ENCODE measurements around the gene TPX2. TPM values are rescaled to one million over a fixed set of nuclear protein-coding genes. Genes with fewer than 3 reads are reported as not detected.

The TPX2 gene
- total RNA-seq, 6 donors from 2014 or later, result 1.0 to 6.7 (median 3.8) TPM

DNA sequence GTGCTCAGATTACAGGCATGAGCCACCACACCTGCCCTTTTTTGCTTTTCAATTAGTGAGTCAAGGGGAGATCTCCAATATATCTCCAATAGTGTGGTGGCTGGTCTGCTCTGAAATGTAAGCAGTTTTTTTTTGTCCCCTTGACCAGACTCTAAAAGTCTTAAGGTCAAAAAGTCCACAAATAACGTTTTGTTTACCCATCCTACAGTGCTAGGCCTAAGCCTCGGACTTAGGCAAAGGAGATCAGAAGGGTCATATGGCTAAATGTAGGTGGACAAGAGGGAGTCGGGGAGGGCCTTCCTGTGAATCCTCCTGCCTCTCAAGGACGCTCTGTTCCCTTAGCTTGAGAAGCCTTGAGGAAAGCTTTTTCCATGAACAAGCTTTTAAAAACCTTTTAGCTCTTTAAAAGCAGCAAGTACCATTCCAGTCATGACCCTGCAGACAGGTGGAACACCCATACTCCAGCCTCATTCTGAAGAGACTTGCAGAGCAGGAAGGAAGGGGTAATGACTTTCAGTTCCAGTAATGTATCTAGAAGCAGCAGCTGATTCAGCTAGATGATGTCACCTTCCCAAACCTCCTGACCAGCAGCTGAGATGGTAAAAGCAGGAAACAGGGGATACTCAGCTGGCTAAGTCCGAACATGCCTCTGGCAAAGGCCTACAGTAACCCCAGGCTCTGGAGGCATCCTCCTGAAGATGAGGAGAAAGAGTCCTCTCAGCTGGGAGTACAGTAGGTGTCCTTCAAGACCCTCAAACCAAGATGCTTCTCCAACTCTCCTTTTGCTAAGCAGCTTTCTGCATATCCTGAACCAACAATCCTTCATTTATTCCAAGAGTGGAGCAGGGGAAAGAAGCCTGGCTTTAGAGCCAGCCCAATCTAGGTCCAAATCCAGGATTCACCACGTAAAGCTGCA lies 40.0 kb upstream of the TPX2 start:
- Histone ChIP-seq H3K4me3 (no peak overlapping the region), H3K4me1 (peaks cover 64 to 97% (median 83%) of the 10 kb centered on the region in 4 donors), H3K9me3 (no peaks in the 10 kb centered on the region), H3K27me3 (no peaks in the 10 kb centered on the region), H3K36me3 (peaks cover 0 to 33% (median 6%) of the 10 kb centered on the region in 4 donors), H3K27ac (peak overlapping the region; percentile 82 to 99 (median 90))
- TF ChIP-seq EP300 (IDR thresholded peaks at IDR 0.05) (peak; percentile 93 to 100 (median 98)), POLR2AphosphoS5 (IDR thresholded peaks at IDR 0.05) (peak; percentile 94 to 97), POLR2A (IDR thresholded peaks at IDR 0.05) (peak in 2 of 4 donors; percentile 11 to 60)
- TF ChIP-seq, protein P1, sequence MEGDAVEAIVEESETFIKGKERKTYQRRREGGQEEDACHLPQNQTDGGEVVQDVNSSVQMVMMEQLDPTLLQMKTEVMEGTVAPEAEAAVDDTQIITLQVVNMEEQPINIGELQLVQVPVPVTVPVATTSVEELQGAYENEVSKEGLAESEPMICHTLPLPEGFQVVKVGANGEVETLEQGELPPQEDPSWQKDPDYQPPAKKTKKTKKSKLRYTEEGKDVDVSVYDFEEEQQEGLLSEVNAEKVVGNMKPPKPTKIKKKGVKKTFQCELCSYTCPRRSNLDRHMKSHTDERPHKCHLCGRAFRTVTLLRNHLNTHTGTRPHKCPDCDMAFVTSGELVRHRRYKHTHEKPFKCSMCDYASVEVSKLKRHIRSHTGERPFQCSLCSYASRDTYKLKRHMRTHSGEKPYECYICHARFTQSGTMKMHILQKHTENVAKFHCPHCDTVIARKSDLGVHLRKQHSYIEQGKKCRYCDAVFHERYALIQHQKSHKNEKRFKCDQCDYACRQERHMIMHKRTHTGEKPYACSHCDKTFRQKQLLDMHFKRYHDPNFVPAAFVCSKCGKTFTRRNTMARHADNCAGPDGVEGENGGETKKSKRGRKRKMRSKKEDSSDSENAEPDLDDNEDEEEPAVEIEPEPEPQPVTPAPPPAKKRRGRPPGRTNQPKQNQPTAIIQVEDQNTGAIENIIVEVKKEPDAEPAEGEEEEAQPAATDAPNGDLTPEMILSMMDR (IDR thresholded peaks at IDR 0.05), result no peak
- WGBS, 2 donors, result 24 to 38% methylated on average over 6 of the region's 6 CpGs
- ATAC-seq (ENCODE audit: low FRiP score in 2 of 2), result peak; percentile 93 to 94
- DNase-seq, result peak in 1 of 2 donors; percentile 92

DNA sequence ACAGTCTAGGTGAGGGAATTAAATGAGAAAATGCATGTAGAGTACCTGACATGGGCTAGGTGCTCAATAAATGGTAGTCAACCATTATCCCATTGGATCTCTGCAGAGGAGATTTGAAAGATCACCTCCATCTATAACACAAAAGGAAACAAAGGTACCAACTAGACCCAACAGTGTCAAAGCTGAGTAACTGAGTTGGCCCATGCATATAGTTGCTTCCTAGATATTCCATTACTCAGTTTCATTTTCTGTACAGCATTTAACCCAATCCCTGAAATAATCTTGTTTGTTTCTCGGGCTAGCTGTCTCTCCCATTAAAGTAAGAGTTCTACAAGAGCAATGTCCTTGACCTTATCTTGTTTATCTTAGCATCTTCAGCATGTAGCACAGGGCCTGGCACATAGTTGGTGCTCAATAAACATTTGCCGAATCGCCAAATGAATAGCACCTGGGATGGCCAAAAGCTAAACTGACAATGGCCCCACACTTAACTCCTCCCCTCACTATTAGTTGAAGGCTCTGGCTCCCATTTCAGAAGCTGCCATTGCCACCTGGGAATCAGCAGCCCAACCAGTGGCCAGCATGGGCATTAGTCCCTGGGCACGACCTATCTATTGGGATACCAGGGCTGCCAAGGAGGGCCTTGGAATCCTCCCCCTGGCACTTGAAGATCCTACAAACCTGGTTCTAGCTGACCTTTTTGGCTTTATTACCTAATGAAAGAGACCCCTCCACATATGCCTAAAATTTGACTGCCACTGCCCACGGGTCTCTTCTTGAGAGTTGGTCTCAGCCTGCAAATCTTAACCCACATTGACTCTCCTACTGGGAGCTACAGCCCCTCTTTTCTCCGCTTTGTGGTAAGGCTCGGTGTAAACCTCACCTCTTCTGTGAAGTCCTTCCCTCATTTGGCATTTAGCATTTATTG lies 39.0 kb upstream of the TPX2 start:
- TF ChIP-seq, protein P1 (IDR thresholded peaks at IDR 0.05), result no peak
- no peak for TF ChIP-seq POLR2AphosphoS5 (IDR thresholded peaks at IDR 0.05)
- TF ChIP-seq POLR2A (IDR thresholded peaks at IDR 0.05), result no peak
- TF ChIP-seq EP300 (IDR thresholded peaks at IDR 0.05), result no peak
- ATAC-seq (ENCODE audit: low FRiP score in 2 of 2) (no peak), DNase-seq (no peak)
- Histone ChIP-seq H3K4me3 (no peak overlapping the region), H3K27ac (peak overlapping the region; percentile 82 to 99 (median 90)), H3K36me3 (peaks cover 0 to 33% (median 5%) of the 10 kb centered on the region in 4 donors), H3K27me3 (no peaks in the 10 kb centered on the region), H3K9me3 (no peaks in the 10 kb centered on the region), H3K4me1 (peaks cover 64 to 97% (median 83%) of the 10 kb centered on the region in 4 donors)
- WGBS, 2 donors, result 80 to 91% methylated on average over 7 of the region's 7 CpGs

DNA sequence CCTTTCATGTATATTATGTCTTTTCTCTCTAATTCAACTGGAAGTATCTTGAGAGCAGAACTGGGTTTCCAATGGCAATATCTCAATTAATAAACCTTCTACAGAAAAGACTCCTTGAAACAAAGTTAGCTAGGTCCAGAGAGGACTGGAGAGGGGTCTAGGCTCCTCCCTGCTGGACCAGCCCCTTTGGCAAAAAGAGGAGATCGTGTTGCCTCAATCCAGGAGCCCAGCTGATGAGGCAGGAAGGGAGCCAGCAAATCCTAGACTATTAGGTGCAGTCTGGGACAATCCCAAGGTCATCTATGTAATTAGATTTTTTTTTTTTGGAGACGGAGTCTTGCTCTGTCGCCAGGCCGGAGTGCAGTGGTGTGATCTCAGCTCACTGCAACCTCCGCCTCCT lies 38.3 kb upstream of the TPX2 start:
- ATAC-seq (ENCODE audit: low FRiP score in 2 of 2), result no peak
- TF ChIP-seq POLR2A (IDR thresholded peaks at IDR 0.05), result no peak
- TF ChIP-seq POLR2AphosphoS5 (IDR thresholded peaks at IDR 0.05), result no peak
- TF ChIP-seq, protein P1 (IDR thresholded peaks at IDR 0.05), result no peak
- TF ChIP-seq EP300 (IDR thresholded peaks at IDR 0.05), result no peak
- WGBS, 2 donors, result 82 to 89% methylated on average over 5 of the region's 5 CpGs
- Histone ChIP-seq H3K27me3 (no peaks in the 10 kb centered on the region), H3K4me1 (peaks cover 65 to 97% (median 83%) of the 10 kb centered on the region in 4 donors), H3K4me3 (no peak overlapping the region), H3K9me3 (no peaks in the 10 kb centered on the region), H3K36me3 (peaks cover 0 to 38% (median 7%) of the 10 kb centered on the region in 4 donors), H3K27ac (peak overlapping the region; percentile 82 to 99 (median 90))
- DNase-seq, result no peak

DNA sequence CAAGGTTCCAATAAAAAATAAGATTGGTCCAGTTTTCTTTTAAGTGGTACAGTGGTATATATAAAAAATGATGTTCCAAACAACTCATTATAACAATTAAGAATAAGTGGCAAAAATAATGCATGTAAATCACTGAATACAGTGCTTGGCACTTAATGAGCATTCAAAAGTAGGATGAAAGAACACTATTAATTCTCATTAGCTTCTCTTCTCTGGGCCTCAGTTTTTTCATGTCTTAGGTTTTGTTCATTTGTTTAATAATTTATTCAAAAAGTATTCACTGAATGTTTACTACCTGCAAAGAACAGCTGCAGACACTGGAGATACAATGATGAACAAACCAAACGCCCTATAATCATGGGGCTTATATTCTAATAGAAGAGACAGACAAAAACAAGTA lies 37.5 kb upstream of the TPX2 start:
- ATAC-seq (ENCODE audit: low FRiP score in 2 of 2) (no peak), DNase-seq (no peak)
- Histone ChIP-seq H3K27me3 (no peaks in the 10 kb centered on the region), H3K9me3 (no peaks in the 10 kb centered on the region), H3K4me1 (peaks cover 64 to 97% (median 83%) of the 10 kb centered on the region in 4 donors), H3K27ac (peak overlapping the region in 3 of 4 donors; percentile 89 to 99 (median 90)), H3K36me3 (peaks cover 0 to 40% (median 9%) of the 10 kb centered on the region in 4 donors), H3K4me3 (no peak overlapping the region)
- WGBS, 2 donors, result 77 to 85% methylated on average over 1 of the region's 1 CpG
- TF ChIP-seq POLR2A (IDR thresholded peaks at IDR 0.05) (no peak), POLR2AphosphoS5 (IDR thresholded peaks at IDR 0.05) (no peak), EP300 (IDR thresholded peaks at IDR 0.05) (no peak)
- TF ChIP-seq, protein P1 (IDR thresholded peaks at IDR 0.05), result no peak
